Cardiac septum (tissue), 1 donor: ENCODE results near the gene GRAMD2A. TPM values are rescaled to one million over a fixed set of nuclear protein-coding genes. Genes with fewer than 3 reads are reported as not detected.

Experiments used
- DNase-seq: peaks from one replicate; pipeline ENCODE4 v3.0.0-alpha.2; 2020; ENCODE audit warnings: low spot score
- intact Hi-C: fragments of 100-400 bp; cut with DNase I; formaldehyde crosslinking; loops from one replicate; pipeline ENCODE4 v1.14.0; 2022
- total RNA-seq: library from RNA; stranded (reverse); fragmentation: NEBNext Ultra II Directional; extraction: Animal tissue kit (Norgen Biotek cat#: 25700); gene quantifications from one replicate; pipeline ENCODE4 v1.2.1, GENCODE V29; 2021
- donor health status: DM: no; HTN: no; CAD: no.

GRAMD2A gene
- total RNA-seq, 1 donor from 2014 or later = not detected

GRCh38 chr15:72223278-72223677 is 25.7 kb upstream of the GRAMD2A start:
- intact Hi-C loops = no loop called here
- no peak for DNase-seq

GRCh38 chr15:72222393-72222792 is 24.8 kb upstream of the GRAMD2A start:
- intact Hi-C loops = no loop called here

GRCh38 chr15:72220687-72221086 is 23.1 kb upstream of the GRAMD2A start:
- DNase-seq = peak; percentile 53
- intact Hi-C loops = no loop called here

More at GRCh38 chr15:72222393-72222792, 24.8 kb upstream of the GRAMD2A start:
- DNase-seq = peak; percentile 89

- intact Hi-C loops = no loop called here
- no peak for DNase-seq
These were observed 19.6 kb upstream of the GRAMD2A start for GRCh38 chr15:72217216-72217615.

DNA sequence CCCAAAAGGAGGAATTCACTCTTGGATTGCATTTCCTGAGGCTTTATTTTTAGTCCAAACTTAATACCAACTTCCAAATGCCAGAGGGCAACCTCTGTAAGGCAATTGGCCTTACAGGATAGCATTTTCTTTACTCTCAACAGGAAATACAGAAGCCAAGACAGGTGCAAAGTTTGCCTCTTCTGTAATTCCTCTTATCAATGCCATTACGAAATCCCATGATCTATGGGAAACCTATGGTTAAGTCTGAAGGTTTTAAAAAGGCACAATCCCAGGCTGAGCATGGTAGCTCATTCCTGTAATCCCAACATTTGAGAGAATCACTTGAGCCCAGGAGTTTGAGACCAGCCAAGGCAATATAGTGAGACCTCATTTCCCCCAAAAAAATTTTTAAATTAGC is 18.5 kb upstream of the GRAMD2A start:
- intact Hi-C loops = no loop called here
- no peak for DNase-seq

GRCh38 chr15:72207558-72208085 is 10.0 kb upstream of the GRAMD2A start:
- intact Hi-C loops = no loop called here
- peak; percentile 39 for DNase-seq

DNA sequence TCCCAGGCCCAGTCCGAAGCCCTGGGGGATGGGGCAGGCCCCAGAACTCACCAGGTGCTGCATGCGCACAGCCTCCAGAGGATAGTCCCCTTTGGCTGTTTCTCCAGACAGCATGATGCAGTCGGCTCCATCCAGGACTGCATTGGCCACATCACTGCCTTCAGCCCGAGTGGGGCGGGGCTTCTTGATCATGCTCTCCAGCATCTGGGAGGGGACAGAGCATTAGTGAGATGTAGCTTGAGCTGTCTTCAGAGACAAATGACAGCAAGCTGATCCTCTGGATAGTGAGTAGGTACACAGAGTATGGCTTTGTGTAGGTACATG is 9.1 kb upstream of the GRAMD2A start:
- intact Hi-C loops = no loop called here
- DNase-seq = peak; percentile 73

DNA sequence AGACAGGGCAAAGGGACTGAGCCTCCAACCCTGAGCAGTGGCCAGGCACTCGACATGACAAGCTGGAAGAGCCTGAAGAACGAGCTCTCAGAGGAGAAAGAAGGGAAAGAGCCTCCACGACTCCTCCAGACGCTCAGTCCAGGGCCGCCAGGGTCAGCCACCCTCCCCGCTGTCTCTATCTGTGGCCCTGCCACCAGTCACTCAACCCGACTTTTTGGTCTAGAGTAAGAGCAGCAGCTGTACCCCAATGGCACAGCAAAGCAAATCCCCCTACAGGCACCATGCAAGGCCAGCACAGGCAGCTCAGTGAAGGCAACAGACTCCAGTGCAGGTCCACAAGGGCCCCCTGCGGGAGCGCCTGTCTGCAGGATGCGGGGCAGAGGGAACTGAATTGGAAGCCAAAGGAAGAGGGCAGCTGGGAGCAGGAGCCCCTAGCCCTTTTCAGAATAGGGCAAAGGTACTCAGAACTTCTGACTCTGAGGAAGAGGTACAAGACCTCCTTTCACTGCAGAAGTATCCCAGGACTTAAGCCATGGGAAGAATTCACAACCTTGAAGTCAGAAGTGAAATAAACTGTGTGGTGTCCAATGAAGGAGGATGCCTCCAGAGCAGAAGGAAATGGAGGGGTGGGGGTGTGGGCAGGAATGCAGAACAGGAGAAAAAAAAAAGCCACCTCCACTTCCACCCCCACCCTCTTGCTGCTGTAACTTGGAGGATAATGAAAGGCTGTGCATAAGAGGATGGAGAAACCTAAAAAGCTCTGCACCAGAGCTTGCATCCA is 8.5 kb upstream of the GRAMD2A start:
- no peak for DNase-seq
- intact Hi-C loops = no loop called here

- intact Hi-C loops = no loop called here
These were observed 7.7 kb upstream of the GRAMD2A start for GRCh38 chr15:72205273-72205672.

GRCh38 chr15:72203507-72203837 is 5.9 kb upstream of the GRAMD2A start:
- intact Hi-C loops = loop anchor here (1.0 to 5.0 kb wide), 2 partner anchors 27 to 84 kb away; no protein-coding TSS in a partner anchor

More at GRCh38 chr15:72205273-72205672, 7.7 kb upstream of the GRAMD2A start:
- DNase-seq = no peak

DNA sequence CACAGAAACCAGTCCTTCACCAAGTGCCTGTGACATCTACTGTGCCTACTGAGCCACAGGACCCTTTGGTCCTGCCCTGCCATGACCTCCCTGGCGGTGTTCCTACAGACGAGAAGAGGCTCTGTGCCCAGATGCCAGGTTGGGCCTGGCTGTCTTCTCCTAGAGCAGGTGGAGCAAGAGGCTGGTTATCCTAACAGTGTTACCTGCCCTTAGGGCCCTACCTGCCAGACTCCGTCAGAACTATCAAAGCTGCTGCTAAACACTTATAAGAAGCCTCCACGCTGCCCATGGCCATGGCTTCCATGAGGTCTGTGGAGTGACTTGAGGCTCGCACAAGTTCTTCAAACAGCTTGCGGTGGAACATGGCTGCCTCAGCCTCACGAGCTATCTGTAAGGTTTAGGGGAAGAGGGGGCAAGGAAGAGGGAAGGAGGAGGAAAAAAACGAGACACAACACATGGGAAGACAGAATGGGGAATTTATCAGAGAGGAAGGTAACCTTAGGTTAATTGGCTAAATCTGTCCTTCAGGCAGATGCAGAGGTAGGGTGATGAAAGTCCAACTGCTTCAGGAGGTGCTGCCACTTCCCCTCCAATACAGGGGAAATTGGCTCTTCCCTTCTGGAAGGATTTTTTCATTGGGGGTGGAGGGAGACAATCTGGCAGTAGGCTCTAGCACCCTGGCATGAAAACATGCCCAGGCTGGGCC is 5.4 kb upstream of the GRAMD2A start:
- DNase-seq = no peak
- intact Hi-C loops = loop anchor here (1.0 to 5.0 kb wide), 2 partner anchors 27 to 84 kb away; no protein-coding TSS in a partner anchor

More at GRCh38 chr15:72203507-72203837, 5.9 kb upstream of the GRAMD2A start:
- peak; percentile 91 for DNase-seq

DNA sequence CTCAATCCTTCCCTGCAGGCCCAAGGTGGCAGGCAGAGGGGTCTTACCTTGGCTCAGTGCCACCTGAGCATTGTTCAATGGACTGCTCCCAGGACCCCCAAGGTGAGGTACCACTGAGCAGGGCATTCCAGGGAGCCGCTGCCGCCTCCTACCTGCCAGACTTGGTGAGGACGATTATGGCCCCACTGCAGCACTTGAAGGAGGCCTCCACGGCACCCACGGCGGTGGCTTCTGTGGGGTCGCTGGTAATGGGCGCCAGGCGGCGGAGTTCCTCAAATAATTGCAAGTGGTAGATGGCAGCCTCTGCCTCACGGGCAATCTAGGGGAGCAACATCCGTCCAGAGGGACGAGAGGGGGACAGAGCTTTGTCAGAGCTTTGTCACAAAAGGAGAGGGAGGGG is 4.7 kb upstream of the GRAMD2A start:
- intact Hi-C loops = loop anchor here (5.0 kb wide), 1 partner anchor 85 kb away; no protein-coding TSS in a partner anchor
- no peak for DNase-seq

GRCh38 chr15:72201391-72201921 is 3.9 kb upstream of the GRAMD2A start:
- DNase-seq = no peak
- intact Hi-C loops = loop anchor here (5.0 kb wide), 1 partner anchor 86 kb away; no protein-coding TSS in a partner anchor

GRCh38 chr15:72200395-72201237 is 3.0 kb upstream of the GRAMD2A start:
- intact Hi-C loops = loop anchor here (5.0 kb wide), 1 partner anchor 87 kb away; no protein-coding TSS in a partner anchor
- DNase-seq = no peak

DNA sequence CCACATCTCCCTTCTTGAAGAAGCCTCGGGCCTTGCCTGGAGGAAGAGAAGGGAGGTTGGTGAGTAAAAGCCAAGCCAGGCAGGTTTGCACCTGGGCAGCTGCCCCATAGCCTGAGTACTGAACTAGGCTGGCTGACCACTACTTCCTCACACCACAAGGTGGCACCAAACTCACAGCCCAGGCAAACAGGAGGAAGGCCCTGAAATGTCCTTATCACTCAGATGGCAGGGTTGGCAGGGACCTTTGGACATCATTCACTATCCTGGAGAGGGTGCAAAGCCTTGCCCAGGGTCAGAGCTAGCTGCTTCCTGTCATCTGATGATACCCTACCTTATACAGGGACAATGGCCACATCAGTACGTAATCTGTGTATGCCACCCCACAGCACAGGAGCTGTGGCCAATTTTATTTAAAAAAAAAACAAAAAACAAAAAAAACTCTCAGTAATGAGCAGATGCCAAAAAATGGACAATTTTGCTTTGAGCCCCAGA is 2.2 kb upstream of the GRAMD2A start:
- intact Hi-C loops = loop anchor here (1.0 to 5.0 kb wide), 2 partner anchors 73 to 88 kb away; partner anchors contain the start of gene PARP6

DNA sequence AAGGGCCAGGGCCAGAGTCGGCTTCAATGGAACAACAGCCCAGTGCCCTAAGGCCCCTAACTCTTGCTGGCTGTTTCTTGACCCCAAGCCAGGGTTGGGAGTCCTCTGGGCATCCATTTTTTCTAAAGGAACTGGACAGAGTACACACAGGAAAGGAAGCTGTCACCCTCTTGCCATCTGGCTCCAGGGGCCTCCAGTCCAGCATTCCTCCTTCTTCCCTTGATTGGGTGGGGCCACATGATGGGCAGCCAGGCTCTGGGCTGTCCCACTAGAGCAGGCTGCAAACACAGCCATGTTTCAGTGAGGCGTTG is 1.6 kb upstream of the GRAMD2A start:
- intact Hi-C loops = loop anchor here (1.0 kb wide), 1 partner anchor 73 kb away; the partner anchor contains the start of gene PARP6

More for the DNA sequence above, 2.2 kb upstream of the GRAMD2A start:
- DNase-seq = peak; percentile 87

GRCh38 chr15:72198356-72199204 is 993 bp upstream of the GRAMD2A start:
- intact Hi-C loops = loop anchor here (1.0 kb wide), 1 partner anchor 74 kb away; the partner anchor contains the start of gene PARP6
- DNase-seq = no peak

More for the DNA sequence above, 1.6 kb upstream of the GRAMD2A start:
- DNase-seq = no peak

- intact Hi-C loops = no loop called here
- DNase-seq = peak; percentile 76
These were observed 537 bp downstream of the GRAMD2A start for GRCh38 chr15:72197041-72197459.
